HCT116 (cell line): Measurements from ENCODE around the gene RETREG1.

Source experiments
- CEBPB ChIP-seq: IDR thresholded peaks from 2 replicates; pipeline ENCODE4 v1.6.1; 2012; ENCODE audit warnings: low read depth
- ELF1 ChIP-seq: IDR thresholded peaks from 2 replicates; pipeline ENCODE4 v1.6.1; 2012; ENCODE audit warnings: low read depth, borderline replicate concordance
- EZH2 ChIP-seq: fragments of 200-600 bp; sonication (generic); IDR thresholded peaks from 2 replicates; pipeline ENCODE4 v1.6.1; 2017; ENCODE audit warnings: antibody characterized with exemption, mixed run types
- POLR2AphosphoS5 ChIP-seq: IDR thresholded peaks from 2 replicates; pipeline ENCODE4 v1.6.1; 2011; ENCODE audit warnings: mild to moderate bottlenecking, low read depth, low read length, moderate library complexity
- TF ChIP-seq, protein P1 (sequence below), 3 experiments: fragments of 200-600 bp in 1 of 3; sonication (generic) in 1 of 3; IDR thresholded peaks in 2 of 3; conservative IDR thresholded peaks in 1 of 3; 2 replicates each; pipeline ENCODE4 v1.5.1; 2012 to 2017; ENCODE audit warnings: low read depth in 2 of 3, low read length in 2 of 3, antibody characterized with exemption in 1 of 3, borderline replicate concordance in 1 of 3, control low read depth in 1 of 3, mild to moderate bottlenecking in 1 of 3, mixed read lengths in 1 of 3, mixed run types in 1 of 3, moderate library complexity in 1 of 3; ENCODE audit not compliant: insufficient read depth in 1 of 3
- TF ChIP-seq, protein P2 (sequence below): IDR thresholded peaks from 2 replicates; pipeline ENCODE4 v1.6.1; 2011; ENCODE audit warnings: mild to moderate bottlenecking, low read length, moderate library complexity; ENCODE audit not compliant: insufficient replicate concordance; ENCODE audit errors: extremely low read depth

DNA sequence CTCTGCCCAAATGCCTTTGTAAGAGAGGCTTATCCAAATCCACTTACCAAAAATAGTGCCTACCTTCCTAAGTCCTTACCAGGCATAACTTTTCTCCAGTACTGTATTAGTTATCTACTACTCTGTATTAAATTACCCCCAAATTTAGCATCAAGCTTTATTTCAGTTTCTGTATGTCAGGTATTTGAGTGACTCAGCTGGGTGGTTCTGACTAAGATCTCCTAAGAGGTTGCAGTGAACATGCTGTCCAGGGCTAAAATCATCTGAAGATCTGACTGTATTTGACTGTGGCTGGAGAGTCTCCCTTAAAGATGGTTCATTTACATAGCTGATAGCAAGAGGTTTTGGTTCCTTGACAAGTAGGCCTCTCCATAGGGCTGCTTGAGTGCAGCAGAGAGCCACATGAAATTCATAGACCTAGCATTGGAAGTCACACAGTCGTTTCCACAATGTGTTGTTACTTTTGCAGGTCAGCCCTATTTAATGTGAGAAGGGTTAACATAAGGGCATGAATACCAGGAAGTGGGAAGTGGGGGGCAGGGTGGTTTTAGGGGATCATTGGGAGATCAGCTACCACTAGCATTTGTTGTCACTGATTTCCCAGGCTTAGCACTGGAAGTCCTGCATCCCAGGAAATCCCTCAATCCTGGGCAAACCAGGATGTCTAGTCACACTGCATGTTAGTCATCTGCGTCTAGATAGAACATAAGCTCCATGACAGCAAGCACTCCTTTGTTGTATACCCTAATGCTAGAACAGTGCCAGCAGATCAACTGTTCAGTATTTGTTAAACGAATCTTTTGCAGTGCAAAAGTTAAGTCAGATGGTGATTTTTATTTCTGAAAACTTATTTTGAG, 149.2 kb downstream of the RETREG1 start:
- TF ChIP-seq ELF1 (no peak), EZH2 (no peak), CEBPB (no peak), POLR2AphosphoS5 (no peak)
- TF ChIP-seq, protein P1, sequence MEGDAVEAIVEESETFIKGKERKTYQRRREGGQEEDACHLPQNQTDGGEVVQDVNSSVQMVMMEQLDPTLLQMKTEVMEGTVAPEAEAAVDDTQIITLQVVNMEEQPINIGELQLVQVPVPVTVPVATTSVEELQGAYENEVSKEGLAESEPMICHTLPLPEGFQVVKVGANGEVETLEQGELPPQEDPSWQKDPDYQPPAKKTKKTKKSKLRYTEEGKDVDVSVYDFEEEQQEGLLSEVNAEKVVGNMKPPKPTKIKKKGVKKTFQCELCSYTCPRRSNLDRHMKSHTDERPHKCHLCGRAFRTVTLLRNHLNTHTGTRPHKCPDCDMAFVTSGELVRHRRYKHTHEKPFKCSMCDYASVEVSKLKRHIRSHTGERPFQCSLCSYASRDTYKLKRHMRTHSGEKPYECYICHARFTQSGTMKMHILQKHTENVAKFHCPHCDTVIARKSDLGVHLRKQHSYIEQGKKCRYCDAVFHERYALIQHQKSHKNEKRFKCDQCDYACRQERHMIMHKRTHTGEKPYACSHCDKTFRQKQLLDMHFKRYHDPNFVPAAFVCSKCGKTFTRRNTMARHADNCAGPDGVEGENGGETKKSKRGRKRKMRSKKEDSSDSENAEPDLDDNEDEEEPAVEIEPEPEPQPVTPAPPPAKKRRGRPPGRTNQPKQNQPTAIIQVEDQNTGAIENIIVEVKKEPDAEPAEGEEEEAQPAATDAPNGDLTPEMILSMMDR (IDR thresholded peaks at IDR 0.05 in 2 of 3, conservative IDR thresholded peaks at IDR 0.05 in 1 of 3; ENCODE audit: borderline replicate concordance in 1 of 3, insufficient read depth in 1 of 3, low read depth in 2 of 3, low read length in 2 of 3): no peak
- TF ChIP-seq, protein P2, sequence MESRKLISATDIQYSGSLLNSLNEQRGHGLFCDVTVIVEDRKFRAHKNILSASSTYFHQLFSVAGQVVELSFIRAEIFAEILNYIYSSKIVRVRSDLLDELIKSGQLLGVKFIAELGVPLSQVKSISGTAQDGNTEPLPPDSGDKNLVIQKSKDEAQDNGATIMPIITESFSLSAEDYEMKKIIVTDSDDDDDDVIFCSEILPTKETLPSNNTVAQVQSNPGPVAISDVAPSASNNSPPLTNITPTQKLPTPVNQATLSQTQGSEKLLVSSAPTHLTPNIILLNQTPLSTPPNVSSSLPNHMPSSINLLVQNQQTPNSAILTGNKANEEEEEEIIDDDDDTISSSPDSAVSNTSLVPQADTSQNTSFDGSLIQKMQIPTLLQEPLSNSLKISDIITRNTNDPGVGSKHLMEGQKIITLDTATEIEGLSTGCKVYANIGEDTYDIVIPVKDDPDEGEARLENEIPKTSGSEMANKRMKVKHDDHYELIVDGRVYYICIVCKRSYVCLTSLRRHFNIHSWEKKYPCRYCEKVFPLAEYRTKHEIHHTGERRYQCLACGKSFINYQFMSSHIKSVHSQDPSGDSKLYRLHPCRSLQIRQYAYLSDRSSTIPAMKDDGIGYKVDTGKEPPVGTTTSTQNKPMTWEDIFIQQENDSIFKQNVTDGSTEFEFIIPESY: no peak
